Measurements from ENCODE around the gene NEU4. TPM values are rescaled to one million over a fixed set of nuclear protein-coding genes. Genes with fewer than 3 reads are reported as not detected.
"Not testable (repeated sequence)": the region's sequence is repeated elsewhere in the genome, so short reads cannot be mapped to it uniquely, and the experiment has no call there.

Gene NEU4
- total RNA-seq, 1 donor from 2014 or later = not detected

- Mint-ChIP-seq H3K4me3 (ENCODE audit: unreplicated experiment) (no peak overlapping the region), H3K36me3 (ENCODE audit: unreplicated experiment) (no peaks in the 10 kb centered on the region), H3K27me3 (ENCODE audit: unreplicated experiment) (no peaks in the 10 kb centered on the region), H3K4me1 (ENCODE audit: unreplicated experiment) (no peaks in the 10 kb centered on the region), H3K27ac (ENCODE audit: unreplicated experiment) (no peak overlapping the region), H3K9me3 (ENCODE audit: unreplicated experiment) (no peaks in the 10 kb centered on the region)
- no peak for TF ChIP-seq CTCF (IDR thresholded peaks at IDR 0.05)
- no peak for DNase-seq (ENCODE audit: extremely low spot score, unreplicated experiment)
These were observed 6.3 kb upstream of the NEU4 start for GRCh38 chr2:241802421-241803318.

GRCh38 chr2:241803387-241804325, 5.3 kb upstream of the NEU4 start:
- TF ChIP-seq CTCF (IDR thresholded peaks at IDR 0.05) = no peak
- Mint-ChIP-seq H3K4me3 (ENCODE audit: unreplicated experiment) (no peak overlapping the region), H3K27me3 (ENCODE audit: unreplicated experiment) (no peaks in the 10 kb centered on the region), H3K27ac (ENCODE audit: unreplicated experiment) (no peak overlapping the region), H3K36me3 (ENCODE audit: unreplicated experiment) (no peaks in the 10 kb centered on the region), H3K4me1 (ENCODE audit: unreplicated experiment) (no peaks in the 10 kb centered on the region), H3K9me3 (ENCODE audit: unreplicated experiment) (no peaks in the 10 kb centered on the region)
- DNase-seq (ENCODE audit: extremely low spot score, unreplicated experiment) = no peak

GRCh38 chr2:241804326-241805229, 4.4 kb upstream of the NEU4 start:
- no peak for DNase-seq (ENCODE audit: extremely low spot score, unreplicated experiment)
- Mint-ChIP-seq H3K4me1 (ENCODE audit: unreplicated experiment) (no peaks in the 10 kb centered on the region), H3K4me3 (ENCODE audit: unreplicated experiment) (no peak overlapping the region), H3K9me3 (ENCODE audit: unreplicated experiment) (no peaks in the 10 kb centered on the region), H3K36me3 (ENCODE audit: unreplicated experiment) (no peaks in the 10 kb centered on the region), H3K27me3 (ENCODE audit: unreplicated experiment) (no peaks in the 10 kb centered on the region), H3K27ac (ENCODE audit: unreplicated experiment) (no peak overlapping the region)
- TF ChIP-seq CTCF (IDR thresholded peaks at IDR 0.05) = no peak

- H3K4me1 Mint-ChIP-seq (ENCODE audit: unreplicated experiment); H3K27me3 Mint-ChIP-seq (ENCODE audit: unreplicated experiment); H3K27ac Mint-ChIP-seq (ENCODE audit: unreplicated experiment); H3K9me3 Mint-ChIP-seq (ENCODE audit: unreplicated experiment); H3K4me3 Mint-ChIP-seq (ENCODE audit: unreplicated experiment); DNase-seq (ENCODE audit: extremely low spot score, unreplicated experiment); H3K36me3 Mint-ChIP-seq (ENCODE audit: unreplicated experiment): not testable (repeated sequence)
These were observed 2.8 kb upstream of the NEU4 start for GRCh38 chr2:241806217-241806616.

- H3K4me3 Mint-ChIP-seq (ENCODE audit: unreplicated experiment) = no peak overlapping the region
These were observed 807 bp upstream of the NEU4 start for GRCh38 chr2:241808051-241808720.

More at GRCh38 chr2:241808051-241808720, 807 bp upstream of the NEU4 start:
- Mint-ChIP-seq H3K9me3 (ENCODE audit: unreplicated experiment) (no peaks in the 10 kb centered on the region), H3K27me3 (ENCODE audit: unreplicated experiment) (no peaks in the 10 kb centered on the region), H3K36me3 (ENCODE audit: unreplicated experiment) (no peaks in the 10 kb centered on the region), H3K27ac (ENCODE audit: unreplicated experiment) (no peak overlapping the region), H3K4me1 (ENCODE audit: unreplicated experiment) (no peaks in the 10 kb centered on the region)
- no peak for TF ChIP-seq CTCF (IDR thresholded peaks at IDR 0.05)
- no peak for DNase-seq (ENCODE audit: extremely low spot score, unreplicated experiment)
